SK-N-SH treated with all-trans-retinoic acid at 6 μM for 48 hours (cell line): Measurements from ENCODE around the gene ELOA.
A peak's percentile ranks its signal among the peaks of the same experiment; 100 is the strongest.

Experiments
- ATAC-seq: fragments of 200-7000 bp; cut with Tn5 transposase; 3 replicates; pipeline ENCODE4 v1.9.1; 2020; ENCODE audit warnings: mild to moderate bottlenecking, moderate library complexity
- ARNTL ChIP-seq: fragments of 450-650 bp; formaldehyde crosslinking; IDR thresholded peaks from 2 replicates; pipeline ENCODE4 v1.5.0; 2020; ENCODE audit warnings: low read depth, mild to moderate bottlenecking, moderate library complexity, borderline replicate concordance
- BACH2 ChIP-seq: fragments of 250-450 bp; sonication (Bioruptor Pico); IDR thresholded peaks from 2 replicates; pipeline ENCODE4 v1.9.0; 2021; ENCODE audit warnings: mild to moderate bottlenecking, borderline replicate concordance
- ESRRG ChIP-seq: fragments of 250-450 bp; sonication (Bioruptor Pico); IDR thresholded peaks from 2 replicates; pipeline ENCODE4 v1.6.1; 2021; ENCODE audit warnings: mild to moderate bottlenecking
- ISL1 ChIP-seq: fragments of 250-450 bp; sonication (Bioruptor Pico); IDR thresholded peaks from 2 replicates; pipeline ENCODE4 v2.1.2; 2022; ENCODE audit warnings: mild to moderate bottlenecking, moderate library complexity
- OSR1 ChIP-seq: fragments of 250-450 bp; sonication (Bioruptor Pico); IDR thresholded peaks from 2 replicates; pipeline ENCODE4 v1.8.0; 2022; ENCODE audit warnings: moderate library complexity, mild to moderate bottlenecking, inconsistent platforms
- PPARA ChIP-seq: fragments of 250-450 bp; sonication (Bioruptor Pico); IDR thresholded peaks from 2 replicates; pipeline ENCODE4 v1.5.0; 2020; ENCODE audit warnings: mild to moderate bottlenecking, borderline replicate concordance
- RARB ChIP-seq: fragments of 250-450 bp; sonication (Bioruptor Pico); IDR thresholded peaks from 2 replicates; pipeline ENCODE4 v1.8.0; 2021; ENCODE audit warnings: mild to moderate bottlenecking, moderate library complexity
- SNAI2 ChIP-seq: fragments of 250-450 bp; sonication (Bioruptor Pico); IDR thresholded peaks from 2 replicates; pipeline ENCODE4 v1.5.0; 2020; ENCODE audit warnings: mild to moderate bottlenecking, moderate library complexity
- TCF4 ChIP-seq: fragments of 250-450 bp; sonication (Bioruptor Pico); IDR thresholded peaks from 2 replicates; pipeline ENCODE4 v1.8.0; 2021; ENCODE audit warnings: mild to moderate bottlenecking, moderate library complexity, borderline replicate concordance
- ZC3H10 ChIP-seq: fragments of 250-450 bp; sonication (Bioruptor Pico); IDR thresholded peaks from 2 replicates; pipeline ENCODE4 v1.5.1; 2021; ENCODE audit warnings: mild to moderate bottlenecking, moderate library complexity
- ZFP3 ChIP-seq: fragments of 250-450 bp; sonication (Bioruptor Pico); IDR thresholded peaks from 2 replicates; pipeline ENCODE4 v1.5.0; 2020; ENCODE audit warnings: mild to moderate bottlenecking, moderate library complexity
- ZFP30 ChIP-seq: fragments of 450-650 bp; formaldehyde crosslinking; IDR thresholded peaks from 2 replicates; pipeline ENCODE4 v1.5.0; 2022; ENCODE audit warnings: mild to moderate bottlenecking, moderate library complexity
- ZNF565 ChIP-seq: fragments of 450-650 bp; formaldehyde crosslinking; conservative IDR thresholded peaks from 2 replicates; pipeline ENCODE4 v1.5.0; 2020; ENCODE audit warnings: low read depth, mild to moderate bottlenecking, moderate library complexity
- ZNF70 ChIP-seq: fragments of 450-650 bp; formaldehyde crosslinking; IDR thresholded peaks from 2 replicates; pipeline ENCODE4 v1.5.0; 2020; ENCODE audit warnings: mild to moderate bottlenecking, moderate library complexity
- ZNF8 ChIP-seq: fragments of 450-650 bp; formaldehyde crosslinking; IDR thresholded peaks from 2 replicates; pipeline ENCODE4 v1.5.0; 2020; ENCODE audit warnings: mild to moderate bottlenecking, moderate library complexity
- TF ChIP-seq, protein P1 (sequence below): fragments of 250-450 bp; sonication (Bioruptor Pico); IDR thresholded peaks from 2 replicates; pipeline ENCODE4 v1.5.1; 2021; ENCODE audit warnings: mild to moderate bottlenecking, moderate library complexity
- TF ChIP-seq, protein P2 (sequence below): fragments of 250-450 bp; sonication (Bioruptor Pico); IDR thresholded peaks from 2 replicates; pipeline ENCODE4 v1.5.1; 2020; ENCODE audit warnings: low read depth, mild to moderate bottlenecking, moderate library complexity
- TF ChIP-seq, protein P3 (sequence below): fragments of 250-450 bp; sonication (Bioruptor Pico); IDR thresholded peaks from 2 replicates; pipeline ENCODE4 v1.8.0; 2020; ENCODE audit warnings: mild to moderate bottlenecking, moderate library complexity, borderline replicate concordance
- TF ChIP-seq, protein P4 (sequence below): fragments of 250-450 bp; sonication (Bioruptor Pico); IDR thresholded peaks from 2 replicates; pipeline ENCODE4 v1.8.0; 2021; ENCODE audit warnings: low read depth, mild to moderate bottlenecking, moderate library complexity, borderline replicate concordance

Gene ELOA

DNA sequence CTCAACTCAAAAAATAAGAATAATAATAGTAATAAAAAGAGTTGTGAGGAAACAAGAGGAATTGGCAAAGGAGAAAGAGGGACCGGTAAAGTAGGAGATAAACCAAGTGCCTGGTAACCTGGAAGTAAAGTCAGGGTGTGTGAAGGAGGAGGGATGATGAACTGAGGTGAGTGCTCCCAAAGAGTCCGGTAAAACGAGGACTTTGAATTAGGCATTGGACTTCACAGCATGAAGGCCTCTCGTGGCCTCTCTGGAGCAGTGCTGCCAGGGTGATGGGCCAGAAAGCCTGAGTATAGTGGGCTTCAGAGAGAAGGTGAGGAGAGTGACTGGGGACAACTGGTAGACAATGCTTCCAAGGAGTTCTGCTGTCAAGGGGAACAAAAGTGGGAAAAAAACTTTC, 34.0 kb upstream of the ELOA start:
- no peak for ATAC-seq
- no peak for TF ChIP-seq ZFP3 (CRISPR knock-in tag)
- TF ChIP-seq, all 23 proteins: peak for 0

DNA sequence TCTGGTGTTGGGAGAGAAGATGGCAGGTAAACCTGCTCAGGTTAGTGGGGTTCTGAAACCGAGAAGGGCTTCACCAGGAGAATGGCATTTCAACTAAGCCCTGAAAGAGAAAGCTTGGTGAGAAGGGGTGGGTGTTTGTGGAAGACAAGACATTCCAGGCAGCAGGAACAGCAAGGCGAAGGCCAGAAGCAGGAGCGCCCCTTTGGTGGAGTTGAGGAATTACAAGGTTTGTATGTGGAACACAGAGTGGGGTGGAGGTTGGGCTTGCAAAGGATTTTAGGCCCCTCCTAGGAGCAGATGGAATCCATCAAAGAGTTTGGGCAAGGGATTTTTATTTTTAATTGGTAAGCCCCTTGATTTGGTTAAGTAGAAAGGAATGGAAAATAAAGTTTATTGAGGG, 24.8 kb upstream of the ELOA start:
- TF ChIP-seq RARB (CRISPR knock-in tag): no peak
- no peak for TF ChIP-seq ZFP3 (CRISPR knock-in tag)
- TF ChIP-seq BACH2 (CRISPR knock-in tag): no peak
- no peak for TF ChIP-seq ARNTL (CRISPR knock-in tag)
- TF ChIP-seq, protein P1, sequence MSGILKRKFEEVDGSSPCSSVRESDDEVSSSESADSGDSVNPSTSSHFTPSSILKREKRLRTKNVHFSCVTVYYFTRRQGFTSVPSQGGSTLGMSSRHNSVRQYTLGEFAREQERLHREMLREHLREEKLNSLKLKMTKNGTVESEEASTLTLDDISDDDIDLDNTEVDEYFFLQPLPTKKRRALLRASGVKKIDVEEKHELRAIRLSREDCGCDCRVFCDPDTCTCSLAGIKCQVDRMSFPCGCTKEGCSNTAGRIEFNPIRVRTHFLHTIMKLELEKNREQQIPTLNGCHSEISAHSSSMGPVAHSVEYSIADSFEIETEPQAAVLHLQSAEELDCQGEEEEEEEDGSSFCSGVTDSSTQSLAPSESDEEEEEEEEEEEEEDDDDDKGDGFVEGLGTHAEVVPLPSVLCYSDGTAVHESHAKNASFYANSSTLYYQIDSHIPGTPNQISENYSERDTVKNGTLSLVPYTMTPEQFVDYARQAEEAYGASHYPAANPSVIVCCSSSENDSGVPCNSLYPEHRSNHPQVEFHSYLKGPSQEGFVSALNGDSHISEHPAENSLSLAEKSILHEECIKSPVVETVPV (CRISPR knock-in tag): no peak
- no peak for TF ChIP-seq PPARA (CRISPR knock-in tag)
- no peak for TF ChIP-seq ZC3H10
- no peak for TF ChIP-seq ESRRG
- TF ChIP-seq, protein P2, sequence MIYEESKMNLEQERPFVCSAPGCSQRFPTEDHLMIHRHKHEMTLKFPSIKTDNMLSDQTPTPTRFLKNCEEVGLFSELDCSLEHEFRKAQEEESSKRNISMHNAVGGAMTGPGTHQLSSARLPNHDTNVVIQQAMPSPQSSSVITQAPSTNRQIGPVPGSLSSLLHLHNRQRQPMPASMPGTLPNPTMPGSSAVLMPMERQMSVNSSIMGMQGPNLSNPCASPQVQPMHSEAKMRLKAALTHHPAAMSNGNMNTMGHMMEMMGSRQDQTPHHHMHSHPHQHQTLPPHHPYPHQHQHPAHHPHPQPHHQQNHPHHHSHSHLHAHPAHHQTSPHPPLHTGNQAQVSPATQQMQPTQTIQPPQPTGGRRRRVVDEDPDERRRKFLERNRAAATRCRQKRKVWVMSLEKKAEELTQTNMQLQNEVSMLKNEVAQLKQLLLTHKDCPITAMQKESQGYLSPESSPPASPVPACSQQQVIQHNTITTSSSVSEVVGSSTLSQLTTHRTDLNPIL (CRISPR knock-in tag): no peak
- peak; percentile 98 for ATAC-seq

DNA sequence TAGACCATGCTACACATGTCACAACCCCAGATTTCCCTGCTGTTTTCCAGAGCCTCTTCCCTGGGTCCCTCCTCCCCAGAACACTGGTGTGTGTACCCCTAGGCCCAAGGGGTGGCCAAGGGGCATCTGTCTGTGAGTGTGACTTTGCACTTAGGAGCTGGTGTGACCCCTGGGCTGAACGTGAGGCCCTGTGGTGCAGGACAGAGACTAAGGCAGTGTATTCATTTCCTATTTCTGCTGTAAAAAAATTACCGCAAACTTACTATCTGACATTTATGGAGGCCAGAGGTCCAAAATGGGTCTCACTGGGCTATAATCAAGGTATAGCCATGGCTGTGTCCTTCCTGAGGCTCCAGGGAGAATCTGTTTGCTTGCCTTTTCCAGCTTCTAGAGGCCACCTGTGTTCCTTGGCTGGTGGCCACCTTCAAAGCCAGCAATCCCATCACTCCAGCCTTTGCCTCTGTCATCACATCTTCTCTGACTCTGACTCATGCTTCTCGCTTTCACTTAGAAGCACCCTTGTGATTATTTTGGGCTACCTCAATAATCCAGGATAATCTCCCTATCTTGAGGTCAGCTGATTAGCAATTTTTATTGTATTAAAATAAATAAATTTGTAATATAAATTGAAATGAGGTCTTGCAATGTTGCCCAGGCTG, 24.0 kb upstream of the ELOA start:
- ATAC-seq: no peak
- TF ChIP-seq, protein P3, sequence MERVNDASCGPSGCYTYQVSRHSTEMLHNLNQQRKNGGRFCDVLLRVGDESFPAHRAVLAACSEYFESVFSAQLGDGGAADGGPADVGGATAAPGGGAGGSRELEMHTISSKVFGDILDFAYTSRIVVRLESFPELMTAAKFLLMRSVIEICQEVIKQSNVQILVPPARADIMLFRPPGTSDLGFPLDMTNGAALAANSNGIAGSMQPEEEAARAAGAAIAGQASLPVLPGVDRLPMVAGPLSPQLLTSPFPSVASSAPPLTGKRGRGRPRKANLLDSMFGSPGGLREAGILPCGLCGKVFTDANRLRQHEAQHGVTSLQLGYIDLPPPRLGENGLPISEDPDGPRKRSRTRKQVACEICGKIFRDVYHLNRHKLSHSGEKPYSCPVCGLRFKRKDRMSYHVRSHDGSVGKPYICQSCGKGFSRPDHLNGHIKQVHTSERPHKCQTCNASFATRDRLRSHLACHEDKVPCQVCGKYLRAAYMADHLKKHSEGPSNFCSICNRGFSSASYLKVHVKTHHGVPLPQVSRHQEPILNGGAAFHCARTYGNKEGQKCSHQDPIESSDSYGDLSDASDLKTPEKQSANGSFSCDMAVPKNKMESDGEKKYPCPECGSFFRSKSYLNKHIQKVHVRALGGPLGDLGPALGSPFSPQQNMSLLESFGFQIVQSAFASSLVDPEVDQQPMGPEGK (CRISPR knock-in tag): no peak
- TF ChIP-seq OSR1 (CRISPR knock-in tag) (no peak), BACH2 (CRISPR knock-in tag) (no peak), ZNF8 (CRISPR knock-in tag) (no peak), TCF4 (CRISPR knock-in tag) (no peak), ZFP3 (CRISPR knock-in tag) (no peak), ARNTL (CRISPR knock-in tag) (no peak), SNAI2 (CRISPR knock-in tag) (no peak), ZFP30 (CRISPR knock-in tag) (no peak), ZNF565 (CRISPR knock-in tag) (no peak), ZC3H10 (no peak), ZNF70 (CRISPR knock-in tag) (no peak)
- TF ChIP-seq, protein P4, sequence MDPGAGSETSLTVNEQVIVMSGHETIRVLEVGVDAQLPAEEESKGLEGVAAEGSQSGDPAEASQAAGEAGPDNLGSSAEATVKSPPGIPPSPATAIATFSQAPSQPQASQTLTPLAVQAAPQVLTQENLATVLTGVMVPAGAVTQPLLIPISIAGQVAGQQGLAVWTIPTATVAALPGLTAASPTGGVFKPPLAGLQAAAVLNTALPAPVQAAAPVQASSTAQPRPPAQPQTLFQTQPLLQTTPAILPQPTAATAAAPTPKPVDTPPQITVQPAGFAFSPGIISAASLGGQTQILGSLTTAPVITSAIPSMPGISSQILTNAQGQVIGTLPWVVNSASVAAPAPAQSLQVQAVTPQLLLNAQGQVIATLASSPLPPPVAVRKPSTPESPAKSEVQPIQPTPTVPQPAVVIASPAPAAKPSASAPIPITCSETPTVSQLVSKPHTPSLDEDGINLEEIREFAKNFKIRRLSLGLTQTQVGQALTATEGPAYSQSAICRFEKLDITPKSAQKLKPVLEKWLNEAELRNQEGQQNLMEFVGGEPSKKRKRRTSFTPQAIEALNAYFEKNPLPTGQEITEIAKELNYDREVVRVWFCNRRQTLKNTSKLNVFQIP (CRISPR knock-in tag): no peak
- TF ChIP-seq, protein P1 (CRISPR knock-in tag): no peak
- TF ChIP-seq, all 23 proteins: peak for 0

DNA sequence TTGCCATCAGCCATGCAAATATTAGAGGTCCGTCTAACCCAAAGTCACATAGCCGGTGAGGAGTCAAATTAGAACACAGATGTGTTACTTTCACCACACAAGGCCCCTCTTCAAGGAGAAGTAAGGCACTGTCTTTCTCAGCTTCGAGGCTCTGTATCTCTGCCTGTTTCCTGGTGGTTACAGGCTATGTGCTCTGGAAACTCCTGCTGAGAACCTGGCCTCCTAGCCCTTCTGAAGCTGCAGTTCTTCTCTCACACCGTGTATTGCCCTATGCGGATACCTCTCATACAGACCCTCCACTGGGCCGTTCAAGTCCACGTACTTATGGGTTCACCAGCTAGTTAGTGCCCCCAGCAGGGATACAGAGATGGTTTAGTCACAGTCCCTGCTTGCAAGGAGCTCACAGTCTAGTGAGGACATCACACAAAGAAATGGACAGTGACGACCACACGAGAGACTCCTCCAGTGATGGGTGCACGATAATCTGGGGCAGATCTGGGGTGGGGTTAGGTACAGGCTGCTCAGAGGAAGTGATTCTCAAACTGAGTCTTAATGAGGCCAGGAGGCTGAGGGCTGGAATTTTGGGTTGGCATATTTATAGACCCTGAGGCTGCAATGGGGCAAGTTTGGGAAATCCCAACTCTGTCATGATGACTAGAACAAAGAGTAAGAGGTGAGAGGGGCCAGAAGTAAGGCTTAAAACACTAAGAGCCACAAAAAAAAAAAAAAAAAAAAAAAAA, 22.8 kb upstream of the ELOA start:
- no peak for TF ChIP-seq ISL1 (CRISPR knock-in tag)
- ATAC-seq: no peak
